ENCODE data around the gene NPTXR. TPM values are rescaled to one million over a fixed set of nuclear protein-coding genes. Genes with fewer than 3 reads are reported as not detected.

The NPTXR gene
- total RNA-seq, 6 experiments from 2014 or later: 0.18 to 0.68 (median 0.28) TPM

- Histone ChIP-seq H3K27me3 (no peaks in the 10 kb centered on the region), H3K36me3 (no peaks in the 10 kb centered on the region), H3K27ac (no peak overlapping the region), H3K4me1 (no peaks in the 10 kb centered on the region), H3K4me3 (no peak overlapping the region), H3K9me3 (no peaks in the 10 kb centered on the region)
- peak in 1 of 3 donors; percentile 11 for DNase-seq
- WGBS (ENCODE audit: insufficient coverage, low coverage, low lambda C conversion rate, missing lambda C conversion rate): 56% methylated on average over 9 of the region's 13 CpGs
- no peak for ATAC-seq
- TF ChIP-seq POLR2A (IDR thresholded peaks at IDR 0.05) (no peak), CTCF (IDR thresholded peaks at IDR 0.05) (no peak)
- intact Hi-C loops (cut with DNase I): no loop called here
Observed at GRCh38 chr22:38834215-38834953, 9.4 kb downstream of the NPTXR start.

GRCh38 chr22:38833061-38833460 is 10.8 kb downstream of the NPTXR start:
- intact Hi-C loops (cut with DNase I): no loop called here
- no peaks in the 10 kb centered on the region for H3K4me1 ChIP-seq
- TF ChIP-seq POLR2A (IDR thresholded peaks at IDR 0.05) (no peak), CTCF (IDR thresholded peaks at IDR 0.05) (no peak)
- H3K36me3 ChIP-seq: no peaks in the 10 kb centered on the region
- no peak for ATAC-seq
- no peaks in the 10 kb centered on the region for H3K9me3 ChIP-seq
- DNase-seq: peak in 1 of 3 donors; percentile 22
- no peak overlapping the region for H3K27ac ChIP-seq
- H3K4me3 ChIP-seq: no peak overlapping the region
- no peaks in the 10 kb centered on the region for H3K27me3 ChIP-seq
- 33% methylated on average over 2 of the region's 3 CpGs for WGBS (ENCODE audit: insufficient coverage, low coverage, low lambda C conversion rate, missing lambda C conversion rate)

GRCh38 chr22:38832005-38832978 is 11.5 kb downstream of the NPTXR start:
- H3K36me3 ChIP-seq: no peaks in the 10 kb centered on the region
- no peaks in the 10 kb centered on the region for H3K27me3 ChIP-seq
- ATAC-seq (no peak), DNase-seq (peak in 2 of 3 donors; percentile 8 to 47)
- H3K27ac ChIP-seq: no peak overlapping the region
- no peaks in the 10 kb centered on the region for H3K4me1 ChIP-seq
- 70% methylated on average over 8 of the region's 30 CpGs for WGBS (ENCODE audit: insufficient coverage, low coverage, low lambda C conversion rate, missing lambda C conversion rate)
- intact Hi-C loops (cut with DNase I): no loop called here
- H3K9me3 ChIP-seq: no peaks in the 10 kb centered on the region
- no peak for TF ChIP-seq CTCF (IDR thresholded peaks at IDR 0.05)
- TF ChIP-seq POLR2A (IDR thresholded peaks at IDR 0.05): no peak
- H3K4me3 ChIP-seq: no peak overlapping the region

GRCh38 chr22:38831166-38831945 is 12.5 kb downstream of the NPTXR start:
- Histone ChIP-seq H3K4me3 (no peak overlapping the region), H3K4me1 (no peaks in the 10 kb centered on the region), H3K27me3 (no peaks in the 10 kb centered on the region), H3K36me3 (no peaks in the 10 kb centered on the region), H3K9me3 (no peaks in the 10 kb centered on the region), H3K27ac (no peak overlapping the region)
- 88% methylated on average over 12 of the region's 16 CpGs for WGBS (ENCODE audit: insufficient coverage, low coverage, low lambda C conversion rate, missing lambda C conversion rate)
- TF ChIP-seq CTCF (IDR thresholded peaks at IDR 0.05) (no peak), POLR2A (IDR thresholded peaks at IDR 0.05) (no peak)
- no peak for ATAC-seq
- intact Hi-C loops (cut with DNase I): no loop called here
- peak in 1 of 3 donors; percentile 27 for DNase-seq

All from right lobe of liver (tissue), 6 donors.